ENCODE data around the gene NPL.

NPL gene

GRCh38 chr1:182875889-182876288 lies 86.3 kb downstream of the NPL start:
- DNase-seq: no peak

- no peak for DNase-seq
Observed at GRCh38 chr1:182877331-182877730, 87.8 kb downstream of the NPL start.

GRCh38 chr1:182877842-182878241 lies 88.3 kb downstream of the NPL start:
- no peak for DNase-seq
